Activated naive CD4-positive, alpha-beta T cell treated with anti-CD3 and anti-CD28 coated beads, Interleukin-2, amount 50 U/mL, for 16 hours (primary cell): Measurements from ENCODE around the gene TAF7L.

Experiments
- DNase-seq: peaks from one replicate; pipeline ENCODE4 v3.0.0-alpha.2; 2020

TAF7L gene

DNA sequence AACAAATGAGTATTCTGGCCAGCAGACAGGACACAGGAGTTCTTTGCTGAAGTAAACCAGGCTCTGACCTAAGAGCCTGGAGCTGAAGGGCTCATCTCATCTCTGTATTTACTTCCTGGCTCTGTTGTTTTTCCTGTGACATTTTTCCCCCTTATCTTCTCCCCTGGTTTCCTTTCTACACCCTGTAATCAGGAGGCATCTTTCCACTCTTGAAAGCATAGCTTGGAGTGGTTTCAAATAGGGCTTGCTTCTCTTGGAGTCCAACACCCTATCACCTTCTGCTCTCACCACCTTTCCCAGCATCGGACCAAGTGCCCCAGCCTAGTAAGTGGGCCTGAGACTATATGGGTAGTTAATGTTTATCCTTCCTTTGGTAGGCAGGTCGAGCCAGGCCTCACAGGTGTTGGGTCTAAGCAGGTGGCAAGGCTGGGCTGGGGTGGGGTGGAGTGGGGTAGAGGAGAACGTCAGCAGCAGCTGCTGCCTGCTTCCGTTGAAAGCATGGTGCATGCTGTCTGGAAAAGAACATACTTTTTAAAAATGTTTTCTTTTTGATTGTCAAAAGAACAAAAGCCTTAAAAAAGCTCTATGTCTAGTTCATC is 70.4 kb downstream of the TAF7L start:
- DNase-seq: no peak

DNA sequence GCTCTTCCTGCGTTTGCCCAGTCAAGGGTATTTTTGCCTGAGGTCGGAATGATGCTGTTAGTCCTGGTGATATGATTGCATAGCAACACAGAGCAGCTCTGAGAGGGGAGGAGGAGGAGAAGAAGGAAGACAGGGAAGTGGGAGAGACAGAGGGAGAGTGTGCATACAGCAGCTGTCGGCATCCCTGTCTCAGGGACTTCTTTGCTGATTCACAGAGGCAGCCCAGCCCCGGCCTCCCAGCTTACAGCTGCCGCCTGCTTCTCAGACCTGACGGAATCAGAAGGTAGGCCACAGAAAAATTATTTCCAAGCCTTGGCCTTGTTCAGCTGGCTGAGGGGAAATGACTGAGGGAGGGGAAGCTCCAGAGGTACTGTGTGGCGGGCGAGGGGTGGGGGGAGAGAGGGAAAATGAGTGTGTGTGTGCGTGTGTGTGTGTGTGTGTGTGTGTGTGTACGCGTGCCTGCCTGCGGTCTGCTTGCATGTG is 71.2 kb downstream of the TAF7L start:
- DNase-seq: no peak

DNA sequence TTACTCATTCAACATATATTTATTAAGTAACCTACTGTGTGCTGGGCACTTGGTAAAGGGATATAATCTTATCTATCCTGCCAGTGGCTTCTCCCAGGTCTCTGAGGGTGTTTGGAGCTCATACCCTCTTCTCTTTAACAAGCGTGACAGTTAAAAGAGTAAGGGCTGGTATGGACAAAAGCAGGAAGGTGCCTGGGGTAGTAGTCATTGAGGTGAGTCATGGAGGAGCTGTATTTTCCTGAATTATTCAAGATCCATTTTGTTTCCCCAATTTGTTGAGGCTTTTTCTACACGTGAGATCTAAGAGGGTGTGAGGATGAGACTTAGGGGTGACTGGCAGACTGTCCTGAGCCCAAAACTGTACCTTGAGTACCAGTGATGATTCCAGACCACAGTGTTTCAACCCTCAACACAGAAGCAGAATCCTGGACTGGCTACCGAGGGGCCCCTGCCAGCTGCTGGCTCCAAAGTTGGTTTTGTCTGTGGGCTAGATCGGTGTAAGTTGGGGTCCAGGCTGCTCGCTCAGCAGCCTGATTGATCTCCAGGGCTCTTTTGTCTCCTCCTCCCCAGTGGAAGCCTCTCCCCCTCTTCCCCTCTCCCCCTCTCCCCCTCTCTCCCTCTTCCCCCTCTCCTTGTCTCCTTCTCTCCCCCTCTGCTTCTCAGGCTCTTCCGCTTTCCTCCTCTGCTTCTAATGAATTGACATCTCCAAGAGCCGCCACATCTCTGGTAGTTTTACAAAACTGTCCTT is 71.8 kb downstream of the TAF7L start, which contains the start of gene DRP2:
Gene DRP2, plus strand, starts transcription at position 671 of the 748 bp plus-strand sequence. CDS start 11,862 bp downstream, outside the sequence.
- DNase-seq: no peak
